ENCODE data around the gene MYLK4.

The MYLK4 gene

GRCh38 chr6:2733736-2734480 lies 16.8 kb downstream of the MYLK4 start:
- DNase-seq (ENCODE audit: low read depth in 2 of 2) = no peak

- peak; percentile 24 to 54 for DNase-seq (ENCODE audit: low read depth in 2 of 2)
Observed at GRCh38 chr6:2733324-2733723, 17.4 kb downstream of the MYLK4 start.

- DNase-seq (ENCODE audit: low read depth in 2 of 2) = no peak
Observed at GRCh38 chr6:2732503-2733089, 18.1 kb downstream of the MYLK4 start.

GRCh38 chr6:2731281-2731909 lies 19.3 kb downstream of the MYLK4 start:
- no peak for DNase-seq (ENCODE audit: low read depth in 2 of 2)

GRCh38 chr6:2730353-2731107 lies 20.2 kb downstream of the MYLK4 start:
- DNase-seq (ENCODE audit: low read depth in 2 of 2) = no peak

GRCh38 chr6:2729921-2730320 lies 20.8 kb downstream of the MYLK4 start:
- DNase-seq (ENCODE audit: low read depth in 2 of 2) = no peak

- DNase-seq (ENCODE audit: low read depth in 2 of 2) = no peak
Observed at GRCh38 chr6:2725999-2726567, 24.6 kb downstream of the MYLK4 start.

GRCh38 chr6:2725364-2725988 lies 25.2 kb downstream of the MYLK4 start:
- no peak for DNase-seq (ENCODE audit: low read depth in 2 of 2)

GRCh38 chr6:2721219-2721618 lies 29.5 kb downstream of the MYLK4 start:
- DNase-seq (ENCODE audit: low read depth in 2 of 2) = no peak

GRCh38 chr6:2719093-2719455 lies 31.6 kb downstream of the MYLK4 start:
- no peak for DNase-seq (ENCODE audit: low read depth in 2 of 2)

GRCh38 chr6:2718334-2719092 lies 32.2 kb downstream of the MYLK4 start:
- no peak for DNase-seq (ENCODE audit: low read depth in 2 of 2)

- no peak for DNase-seq (ENCODE audit: low read depth in 2 of 2)
Observed at GRCh38 chr6:2716936-2717700, 33.6 kb downstream of the MYLK4 start.

GRCh38 chr6:2715737-2716136 lies 35.0 kb downstream of the MYLK4 start:
- no peak for DNase-seq (ENCODE audit: low read depth in 2 of 2)

- no peak for DNase-seq (ENCODE audit: low read depth in 2 of 2)
Observed at GRCh38 chr6:2714111-2714895, 36.4 kb downstream of the MYLK4 start.

- DNase-seq (ENCODE audit: low read depth in 2 of 2) = no peak
Observed at GRCh38 chr6:2713473-2714110, 37.1 kb downstream of the MYLK4 start.

- no peak for DNase-seq (ENCODE audit: low read depth in 2 of 2)
Observed at GRCh38 chr6:2712102-2712501, 38.6 kb downstream of the MYLK4 start.

GRCh38 chr6:2710412-2710811 lies 40.3 kb downstream of the MYLK4 start:
- DNase-seq (ENCODE audit: low read depth in 2 of 2) = no peak

- DNase-seq (ENCODE audit: low read depth in 2 of 2) = no peak
Observed at GRCh38 chr6:2708456-2708855, 42.3 kb downstream of the MYLK4 start.

GRCh38 chr6:2706558-2706957 lies 44.2 kb downstream of the MYLK4 start:
- no peak for DNase-seq (ENCODE audit: low read depth in 2 of 2)

All from stimulated activated CD4-positive, alpha-beta T cell treated with anti-CD3 and anti-CD28 coated beads, Interleukin-15, amount 100 ng/mL, for 48 hours (primary cell).